ENCODE measurements around the gene MOB1A. TPM values are rescaled to one million over a fixed set of nuclear protein-coding genes. Genes with fewer than 3 reads are reported as not detected.

The MOB1A gene
- total and polyA plus RNA-seq, 4 experiments from 2014 or later = 135 to 203 (median 139) TPM

GRCh38 chr2:74206180-74206688 is 27.6 kb upstream of the MOB1A start:
- Mint-ChIP-seq H3K4me1 (peaks cover 27 to 56% (median 39%) of the 10 kb centered on the region in 4 donors), H3K27me3 (no peaks in the 10 kb centered on the region), H3K36me3 (peaks cover 19 to 30% of the 10 kb centered on the region in 2 donors), H3K27ac (peak overlapping the region; percentile 91 to 99 (median 96)), H3K4me3 (peak overlapping the region; percentile 74 to 85 (median 80)), H3K9me3 (no peaks in the 10 kb centered on the region)
- intact Hi-C loops (cut with micrococcal nuclease) = loop anchor here (1.0 kb wide), 1 partner anchor 8 kb away; the partner anchor contains the start of gene MTHFD2
- ChIA-PET CTCF (ENCODE audit: partially characterized antibody) (interaction anchor here (0.6 to 3.6 kb wide), 10 partner anchors 8 to 382 kb away, joined by 3 to 16 read pairs (median 3); partner anchors contain the start of genes MOB1A and MTHFD2), POLR2A (ENCODE audit: partially characterized antibody) (interaction anchor here (0.6 to 5.4 kb wide), 7 partner anchors 8 to 382 kb away, joined by 3 to 59 read pairs (median 4); partner anchors contain the start of genes MOB1A and MTHFD2)
- Histone ChIP-seq H3K27me3 (ENCODE audit: insufficient read depth, low read length) (no peaks in the 10 kb centered on the region), H3K9me3 (ENCODE audit: control insufficient read depth in 1 of 2, low read length in 2 of 2) (no peaks in the 10 kb centered on the region), H3K27ac (ENCODE audit: low read depth, low read length) (peak overlapping the region; percentile 68), H3K4me3 (ENCODE audit: low read length in 2 of 2) (peak overlapping the region in 1 of 2 donors; percentile 23), H3K36me3 (ENCODE audit: insufficient read depth, low read length) (peaks cover 15% of the 10 kb centered on the region), H3K4me1 (ENCODE audit: insufficient read depth, low read length) (peaks cover 52% of the 10 kb centered on the region)
- DNase-seq = peak; percentile 53 to 64 (median 55)

- Histone ChIP-seq H3K36me3 (ENCODE audit: insufficient read depth, low read length) (peaks cover 15% of the 10 kb centered on the region), H3K27ac (ENCODE audit: low read depth, low read length) (peak overlapping the region; percentile 68), H3K27me3 (ENCODE audit: insufficient read depth, low read length) (no peaks in the 10 kb centered on the region), H3K4me3 (ENCODE audit: low read length in 2 of 2) (peak overlapping the region; percentile 17 to 23), H3K4me1 (ENCODE audit: insufficient read depth, low read length) (peaks cover 58% of the 10 kb centered on the region), H3K9me3 (ENCODE audit: control insufficient read depth in 1 of 2, low read length in 2 of 2) (no peaks in the 10 kb centered on the region)
- Mint-ChIP-seq H3K27ac (peak overlapping the region; percentile 91 to 99 (median 96)), H3K9me3 (no peaks in the 10 kb centered on the region), H3K27me3 (no peaks in the 10 kb centered on the region), H3K4me3 (peak overlapping the region; percentile 74 to 85 (median 80)), H3K36me3 (peaks cover 19 to 24% of the 10 kb centered on the region in 2 donors), H3K4me1 (peaks cover 28 to 59% (median 42%) of the 10 kb centered on the region in 4 donors)
- intact Hi-C loops (cut with micrococcal nuclease) = no loop called here
- ChIA-PET POLR2A (ENCODE audit: partially characterized antibody) (interaction anchor here (0.6 to 5.4 kb wide), 6 partner anchors 7 to 381 kb away, joined by 3 to 59 read pairs (median 5); partner anchors contain the start of genes MOB1A and MTHFD2), CTCF (ENCODE audit: partially characterized antibody) (interaction anchor here (0.6 to 3.6 kb wide), 8 partner anchors 14 to 382 kb away, joined by 3 to 16 read pairs (median 4); partner anchors contain the start of gene MOB1A)
- peak in 3 of 5 donors; percentile 8 to 25 (median 17) for DNase-seq
Observed at GRCh38 chr2:74205596-74205995, 26.9 kb upstream of the MOB1A start.

- CTCF ChIA-PET (ENCODE audit: partially characterized antibody) = interaction anchor here (0.9 to 3.6 kb wide), 4 partner anchors 14 to 54 kb away, joined by 3 to 16 read pairs (median 8); partner anchors contain the start of gene MOB1A
- H3K36me3 ChIP-seq (ENCODE audit: insufficient read depth, low read length) = peaks cover 12% of the 10 kb centered on the region
- H3K4me1 Mint-ChIP-seq = peaks cover 32 to 64% (median 45%) of the 10 kb centered on the region in 4 donors
Observed at GRCh38 chr2:74205113-74205512, 26.4 kb upstream of the MOB1A start.

GRCh38 chr2:74204436-74204835 is 25.8 kb upstream of the MOB1A start:
- peaks cover 5% of the 10 kb centered on the region for H3K36me3 ChIP-seq (ENCODE audit: insufficient read depth, low read length)
- H3K36me3 Mint-ChIP-seq = peaks cover 12 to 15% of the 10 kb centered on the region in 2 donors
- ChIA-PET CTCF (ENCODE audit: partially characterized antibody) (interaction anchor here (0.6 to 2.1 kb wide), 3 partner anchors 12 to 26 kb away, joined by 3 to 10 read pairs (median 3); partner anchors contain the start of gene MOB1A), POLR2A (ENCODE audit: partially characterized antibody) (interaction anchor here (1.5 to 5.4 kb wide), 2 partner anchors 26 to 84 kb away, joined by 6 to 59 read pairs; partner anchors contain the start of gene MOB1A)
- H3K4me3 Mint-ChIP-seq = peak overlapping the region in 3 of 8 donors; percentile 20 to 44 (median 29)
- no peaks in the 10 kb centered on the region for H3K27me3 Mint-ChIP-seq
- no peaks in the 10 kb centered on the region for H3K9me3 Mint-ChIP-seq
- no peak overlapping the region for H3K27ac ChIP-seq (ENCODE audit: low read depth, low read length)
- H3K4me1 ChIP-seq (ENCODE audit: insufficient read depth, low read length) = peaks cover 70% of the 10 kb centered on the region
- peaks cover 36 to 71% (median 51%) of the 10 kb centered on the region in 4 donors for H3K4me1 Mint-ChIP-seq
- no peaks in the 10 kb centered on the region for H3K27me3 ChIP-seq (ENCODE audit: insufficient read depth, low read length)
- no peaks in the 10 kb centered on the region for H3K9me3 ChIP-seq (ENCODE audit: control insufficient read depth in 1 of 2, low read length in 2 of 2)
- H3K4me3 ChIP-seq (ENCODE audit: low read length in 2 of 2) = no peak overlapping the region
- DNase-seq = no peak
- peak overlapping the region; percentile 50 to 88 (median 66) for H3K27ac Mint-ChIP-seq
- intact Hi-C loops (cut with micrococcal nuclease) = no loop called here

More at GRCh38 chr2:74205113-74205512, 26.4 kb upstream of the MOB1A start:
- Histone ChIP-seq H3K4me1 (ENCODE audit: insufficient read depth, low read length) (peaks cover 63% of the 10 kb centered on the region), H3K27me3 (ENCODE audit: insufficient read depth, low read length) (no peaks in the 10 kb centered on the region), H3K9me3 (ENCODE audit: control insufficient read depth in 1 of 2, low read length in 2 of 2) (no peaks in the 10 kb centered on the region), H3K4me3 (ENCODE audit: low read length in 2 of 2) (peak overlapping the region in 1 of 2 donors; percentile 20), H3K27ac (ENCODE audit: low read depth, low read length) (peak overlapping the region; percentile 68)
- POLR2A ChIA-PET (ENCODE audit: partially characterized antibody) = interaction anchor here (1.3 to 5.4 kb wide), 3 partner anchors 26 to 381 kb away, joined by 4 to 59 read pairs (median 6); partner anchors contain the start of gene MOB1A
- peaks cover 18 to 21% of the 10 kb centered on the region in 2 donors for H3K36me3 Mint-ChIP-seq
- no peaks in the 10 kb centered on the region for H3K27me3 Mint-ChIP-seq
- intact Hi-C loops (cut with micrococcal nuclease) = no loop called here
- peak overlapping the region in 7 of 8 donors; percentile 74 to 85 (median 81) for H3K4me3 Mint-ChIP-seq
- H3K27ac Mint-ChIP-seq = peak overlapping the region; percentile 91 to 99 (median 96)
- no peaks in the 10 kb centered on the region for H3K9me3 Mint-ChIP-seq
- no peak for DNase-seq

GRCh38 chr2:74201596-74201995 is 22.9 kb upstream of the MOB1A start:
- H3K4me1 ChIP-seq (ENCODE audit: insufficient read depth, low read length) = peaks cover 60% of the 10 kb centered on the region
- Mint-ChIP-seq H3K36me3 (peaks cover 4 to 10% of the 10 kb centered on the region in 2 donors), H3K9me3 (no peaks in the 10 kb centered on the region), H3K27me3 (no peaks in the 10 kb centered on the region), H3K27ac (peak overlapping the region in 2 of 7 donors; percentile 17 to 89), H3K4me3 (peak overlapping the region in 2 of 8 donors; percentile 36 to 38), H3K4me1 (peaks cover 38 to 69% (median 53%) of the 10 kb centered on the region in 4 donors)
- H3K9me3 ChIP-seq (ENCODE audit: control insufficient read depth in 1 of 2, low read length in 2 of 2) = no peaks in the 10 kb centered on the region
- CTCF ChIA-PET (ENCODE audit: partially characterized antibody) = interaction anchor here (1.1 kb wide), 1 partner anchor 10 kb away, joined by 3 read pairs; no protein-coding TSS in a partner anchor
- DNase-seq = no peak
- no peaks in the 10 kb centered on the region for H3K36me3 ChIP-seq (ENCODE audit: insufficient read depth, low read length)
- no peaks in the 10 kb centered on the region for H3K27me3 ChIP-seq (ENCODE audit: insufficient read depth, low read length)
- intact Hi-C loops (cut with micrococcal nuclease) = no loop called here
- POLR2A ChIA-PET (ENCODE audit: partially characterized antibody) = interaction anchor here (0.7 to 6.1 kb wide), 2 partner anchors 22 to 1410 kb away, joined by 4 to 128 read pairs; partner anchors contain the start of gene MOB1A
- no peak overlapping the region for H3K4me3 ChIP-seq (ENCODE audit: low read length in 2 of 2)
- no peak overlapping the region for H3K27ac ChIP-seq (ENCODE audit: low read depth, low read length)

GRCh38 chr2:74201196-74201595 is 22.5 kb upstream of the MOB1A start:
- intact Hi-C loops (cut with micrococcal nuclease) = no loop called here
- peaks cover 35 to 65% (median 49%) of the 10 kb centered on the region in 4 donors for H3K4me1 Mint-ChIP-seq
- no peak for DNase-seq
- CTCF ChIA-PET (ENCODE audit: partially characterized antibody) = interaction anchor here (1.1 to 3.7 kb wide), 2 partner anchors 9 to 22 kb away, joined by 3 to 51 read pairs; partner anchors contain the start of gene MOB1A
- Histone ChIP-seq H3K36me3 (ENCODE audit: insufficient read depth, low read length) (no peaks in the 10 kb centered on the region), H3K4me3 (ENCODE audit: low read length in 2 of 2) (no peak overlapping the region), H3K27ac (ENCODE audit: low read depth, low read length) (no peak overlapping the region), H3K27me3 (ENCODE audit: insufficient read depth, low read length) (no peaks in the 10 kb centered on the region), H3K4me1 (ENCODE audit: insufficient read depth, low read length) (peaks cover 56% of the 10 kb centered on the region), H3K9me3 (ENCODE audit: control insufficient read depth in 1 of 2, low read length in 2 of 2) (no peaks in the 10 kb centered on the region)
- H3K36me3 Mint-ChIP-seq = peaks cover 4 to 6% of the 10 kb centered on the region in 2 donors
- peak overlapping the region in 2 of 8 donors; percentile 31 to 39 for H3K4me3 Mint-ChIP-seq
- no peaks in the 10 kb centered on the region for H3K9me3 Mint-ChIP-seq
- H3K27me3 Mint-ChIP-seq = no peaks in the 10 kb centered on the region
- peak overlapping the region in 1 of 7 donors; percentile 89 for H3K27ac Mint-ChIP-seq
- POLR2A ChIA-PET (ENCODE audit: partially characterized antibody) = interaction anchor here (0.7 to 6.1 kb wide), 3 partner anchors 22 to 1410 kb away, joined by 3 to 128 read pairs (median 4); partner anchors contain the start of gene MOB1A

Data from CD4-positive, alpha-beta memory T cell (primary cell).